Subcutaneous abdominal adipose tissue (tissue), 5 donors: Measurements from ENCODE around the gene APC.

Source experiments
- H3K27ac ChIP-seq: one replicate; pipeline ENCODE4 v1.7.0; 2013; ENCODE audit warnings: low read depth, mild to moderate bottlenecking, inconsistent platforms, low read length, moderate library complexity
- H3K27me3 ChIP-seq, 5 donors: one replicate each; pipeline ENCODE4 v1.7.0; 2013; ENCODE audit warnings: low read length in 5 of 5, inconsistent platforms in 1 of 5; ENCODE audit not compliant: control insufficient read depth in 5 of 5, insufficient read depth in 4 of 5
- H3K36me3 ChIP-seq, 5 donors: one replicate each; pipeline ENCODE4 v1.7.0; 2013; ENCODE audit warnings: low read length in 5 of 5; ENCODE audit not compliant: control insufficient read depth in 5 of 5, insufficient read depth in 5 of 5
- H3K4me1 ChIP-seq, 5 donors: one replicate each; pipeline ENCODE4 v1.7.0; 2013; ENCODE audit warnings: low read length in 5 of 5, mild to moderate bottlenecking in 3 of 5, moderate library complexity in 1 of 5; ENCODE audit not compliant: control insufficient read depth in 5 of 5, insufficient read depth in 5 of 5
- H3K4me3 ChIP-seq, 5 donors: one replicate each; pipeline ENCODE4 v1.7.0; 2013; ENCODE audit warnings: low read length in 5 of 5, low read depth in 1 of 5
- H3K9ac ChIP-seq, 5 donors: one replicate each; pipeline ENCODE4 v1.7.0; 2013; ENCODE audit warnings: low read length in 5 of 5, mild to moderate bottlenecking in 4 of 5, moderate library complexity in 3 of 5
- H3K9me3 ChIP-seq, 5 donors: one replicate each; pipeline ENCODE4 v1.7.0; 2013; ENCODE audit warnings: low read length in 5 of 5; ENCODE audit not compliant: control insufficient read depth in 5 of 5
- donor health status: healthy.
- donor health status: healthy.
- donor health status: healthy.
- donor health status: healthy.
- donor health status: healthy.

The APC gene

DNA sequence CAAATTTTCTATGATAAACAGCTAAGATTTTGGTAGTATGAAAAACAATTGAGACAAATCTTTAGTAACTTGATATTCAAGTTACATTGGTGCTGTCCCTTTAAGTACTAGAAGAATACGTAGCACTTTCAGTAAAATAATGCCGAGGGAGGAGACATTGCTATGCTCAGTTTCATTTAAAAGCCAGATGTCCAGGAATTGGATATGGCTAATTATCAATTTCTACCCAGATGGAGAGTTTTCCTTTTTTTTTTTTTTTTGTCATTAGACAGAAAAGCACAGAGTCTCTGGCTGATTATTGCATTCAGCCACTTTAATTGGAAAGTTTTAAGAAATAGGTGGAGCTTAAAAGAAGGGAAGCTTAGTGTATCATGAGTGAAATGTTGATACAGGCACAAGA, 40.4 kb upstream of the APC start:
- Histone ChIP-seq H3K9ac (no peak overlapping the region), H3K4me3 (peak overlapping the region in 3 of 5 donors; percentile 12 to 35 (median 18)), H3K36me3 (no peaks in the 10 kb centered on the region), H3K27ac (no peak overlapping the region), H3K27me3 (no peaks in the 10 kb centered on the region), H3K9me3 (no peaks in the 10 kb centered on the region), H3K4me1 (peaks cover 0 to 6% (median 0%) of the 10 kb centered on the region in 5 donors)

DNA sequence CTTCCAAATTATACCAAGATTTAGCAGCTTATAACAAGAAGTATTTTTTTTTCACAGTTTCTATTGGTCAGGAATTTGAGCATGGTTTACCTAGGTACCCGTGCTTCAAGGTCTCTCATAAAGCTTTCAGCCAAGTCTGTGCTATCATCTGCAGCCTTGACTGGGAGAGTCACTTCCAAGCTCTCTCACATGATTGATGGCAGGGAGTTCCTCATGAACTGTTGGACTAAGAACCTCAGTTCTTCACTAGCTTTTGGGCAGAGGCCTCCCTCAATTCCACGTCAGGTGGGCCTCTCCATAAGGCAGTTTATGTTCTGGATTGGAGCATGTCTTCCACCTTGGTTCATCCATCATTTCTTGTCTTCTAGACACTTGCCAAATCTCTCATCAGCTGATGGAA, 39.9 kb upstream of the APC start:
- Histone ChIP-seq H3K9ac (no peak overlapping the region), H3K27me3 (no peaks in the 10 kb centered on the region), H3K9me3 (no peaks in the 10 kb centered on the region), H3K4me1 (peaks cover 0 to 6% (median 0%) of the 10 kb centered on the region in 5 donors), H3K36me3 (no peaks in the 10 kb centered on the region), H3K27ac (no peak overlapping the region), H3K4me3 (no peak overlapping the region)

DNA sequence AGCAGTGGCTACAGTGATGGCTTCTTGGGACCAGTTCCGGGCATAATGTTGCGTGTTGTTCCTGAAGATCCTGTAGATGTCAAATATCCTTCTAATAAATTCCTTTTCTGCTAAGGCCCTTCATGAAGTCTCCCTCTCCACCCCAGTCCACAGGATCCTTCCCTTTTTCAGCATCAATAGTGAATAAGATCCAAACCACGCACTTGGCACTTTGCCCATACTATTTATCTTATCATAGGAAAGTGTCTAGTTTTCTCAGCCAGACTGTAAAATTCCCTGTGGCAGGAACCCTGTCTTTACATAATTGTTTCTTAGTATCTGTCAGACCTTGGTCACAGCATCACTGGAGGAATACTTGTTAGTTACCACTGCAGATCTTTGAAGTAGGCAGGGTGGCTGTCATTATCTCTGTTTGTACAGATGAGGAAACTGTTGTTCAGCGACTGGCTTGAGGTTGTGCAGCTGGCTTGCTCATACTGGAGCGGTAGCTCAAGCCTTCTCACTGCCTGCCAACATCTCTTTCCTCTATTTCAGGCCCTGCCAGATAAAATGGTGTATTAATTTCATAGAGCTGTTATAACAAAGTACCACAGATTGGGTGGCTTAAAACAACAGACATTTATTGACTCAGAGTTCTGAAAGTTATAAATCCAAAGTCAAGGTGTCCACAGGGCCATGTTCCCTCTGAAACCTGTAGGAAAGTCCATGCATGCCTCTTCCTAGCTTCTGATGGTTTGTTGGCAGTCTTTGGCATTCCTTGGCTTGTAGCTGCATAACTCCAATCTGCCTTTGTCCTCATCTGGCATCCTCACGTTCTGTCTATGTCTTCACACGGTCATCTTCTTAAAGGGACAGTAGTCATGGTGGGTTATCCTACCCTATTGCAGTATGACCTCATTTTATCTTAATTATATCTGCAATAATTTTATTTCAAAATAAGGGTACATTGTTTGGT, 33.5 kb upstream of the APC start:
- H3K9me3 ChIP-seq: no peaks in the 10 kb centered on the region
- no peak overlapping the region for H3K27ac ChIP-seq
- H3K27me3 ChIP-seq: no peaks in the 10 kb centered on the region
- H3K4me1 ChIP-seq: peaks cover 3 to 23% (median 22%) of the 10 kb centered on the region in 5 donors
- no peak overlapping the region for H3K4me3 ChIP-seq
- no peak overlapping the region for H3K9ac ChIP-seq
- no peaks in the 10 kb centered on the region for H3K36me3 ChIP-seq

DNA sequence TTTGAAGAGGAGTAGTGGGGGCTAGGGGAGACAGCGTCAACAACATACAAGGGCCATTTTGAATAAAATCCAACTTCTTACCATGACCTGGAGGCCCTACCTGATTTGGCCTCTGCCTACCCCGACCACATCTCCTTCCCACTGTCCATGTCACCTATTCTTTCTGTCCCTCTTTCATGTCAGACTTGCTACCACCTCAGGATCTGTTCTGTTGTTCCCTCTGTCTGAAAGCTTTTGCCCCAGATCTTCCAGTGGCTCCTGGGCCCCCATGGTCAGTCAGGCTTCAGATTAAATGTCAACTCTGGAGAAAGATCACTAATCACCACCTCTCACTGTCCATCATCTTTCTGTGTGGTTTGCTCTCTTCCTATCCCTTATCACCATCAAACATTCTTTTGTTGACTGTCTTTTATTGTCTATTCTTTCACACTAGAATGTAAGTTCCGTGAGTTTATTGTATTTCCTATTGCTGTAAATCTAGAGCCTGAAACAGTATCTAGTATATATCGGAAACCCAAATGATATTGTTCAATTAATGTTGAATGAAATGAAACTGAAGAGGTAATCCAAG, 31.2 kb upstream of the APC start:
- Histone ChIP-seq H3K27me3 (no peaks in the 10 kb centered on the region), H3K27ac (peak overlapping the region; percentile 79), H3K36me3 (no peaks in the 10 kb centered on the region), H3K9me3 (no peaks in the 10 kb centered on the region), H3K4me3 (peak overlapping the region; percentile 72 to 96 (median 86)), H3K4me1 (peaks cover 3 to 41% (median 30%) of the 10 kb centered on the region in 5 donors), H3K9ac (peak overlapping the region in 3 of 5 donors; percentile 3 to 63 (median 34))

DNA sequence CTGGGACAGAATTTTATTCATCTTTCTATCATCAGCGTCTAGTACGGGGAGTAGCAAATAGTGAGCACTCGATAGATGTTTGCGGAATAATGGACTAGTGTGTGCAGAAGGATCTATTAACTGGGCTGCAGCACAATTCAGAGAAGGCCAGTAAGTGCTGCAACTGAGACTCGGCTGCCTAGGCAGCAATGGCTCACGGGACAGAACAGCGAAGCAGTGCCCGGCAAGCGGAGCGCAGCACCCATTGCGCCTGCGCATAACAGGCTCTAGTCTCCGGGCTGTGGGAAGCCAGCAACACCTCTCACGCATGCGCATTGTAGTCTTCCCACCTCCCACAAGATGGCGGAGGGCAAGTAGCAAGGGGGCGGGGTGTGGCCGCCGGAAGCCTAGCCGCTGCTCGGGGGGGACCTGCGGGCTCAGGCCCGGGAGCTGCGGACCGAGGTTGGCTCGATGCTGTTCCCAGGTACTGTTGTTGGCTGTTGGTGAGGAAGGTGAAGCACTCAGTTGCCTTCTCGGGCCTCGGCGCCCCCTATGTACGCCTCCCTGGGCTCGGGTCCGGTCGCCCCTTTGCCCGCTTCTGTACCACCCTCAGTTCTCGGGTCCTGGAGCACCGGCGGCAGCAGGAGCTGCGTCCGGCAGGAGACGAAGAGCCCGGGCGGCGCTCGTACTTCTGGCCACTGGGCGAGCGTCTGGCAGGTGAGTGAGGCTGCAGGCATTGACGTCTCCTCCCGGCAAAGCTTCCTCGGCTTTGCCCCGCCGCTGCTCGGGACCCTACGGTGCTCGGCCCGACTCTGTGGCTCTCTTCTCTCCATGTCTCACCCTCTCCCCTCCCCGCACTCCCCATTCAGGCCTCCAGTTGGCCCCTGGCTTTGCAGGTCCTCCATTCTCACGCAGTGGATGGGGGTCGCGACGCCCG, 30.2 kb upstream of the APC start:
- Histone ChIP-seq H3K4me1 (peaks cover 3 to 41% (median 30%) of the 10 kb centered on the region in 5 donors), H3K9me3 (no peaks in the 10 kb centered on the region), H3K27me3 (no peaks in the 10 kb centered on the region), H3K9ac (peak overlapping the region in 4 of 5 donors; percentile 89 to 92 (median 91)), H3K27ac (peak overlapping the region; percentile 79), H3K36me3 (no peaks in the 10 kb centered on the region), H3K4me3 (peak overlapping the region; percentile 76 to 96 (median 86))

DNA sequence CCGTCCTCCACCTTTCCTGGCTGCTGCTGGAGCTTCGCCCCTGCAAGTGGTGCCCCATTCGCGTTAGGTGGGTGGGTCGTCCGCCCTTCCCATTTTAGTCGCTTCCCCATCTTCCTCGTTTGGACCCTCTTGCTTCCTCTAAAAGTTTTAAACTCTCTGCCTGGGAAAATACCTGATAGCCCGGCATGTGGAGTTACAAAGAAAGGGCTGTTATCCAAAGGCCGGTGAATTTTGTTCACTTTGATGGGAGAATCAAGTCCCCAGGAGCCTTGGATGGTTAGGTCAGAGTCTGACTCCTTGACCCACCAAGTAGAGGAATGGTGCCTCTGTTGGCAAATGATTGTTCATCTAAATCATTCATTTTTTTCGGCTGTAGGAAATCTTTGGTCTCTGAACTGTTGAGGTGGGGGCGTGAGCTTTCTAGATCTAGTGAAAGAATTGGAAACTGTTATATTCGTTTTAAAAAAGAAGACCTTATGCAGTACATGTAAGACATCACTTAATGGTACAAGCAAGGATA, 29.5 kb upstream of the APC start:
- H3K4me3 ChIP-seq: peak overlapping the region; percentile 76 to 96 (median 86)
- peaks cover 3 to 41% (median 30%) of the 10 kb centered on the region in 5 donors for H3K4me1 ChIP-seq
- peak overlapping the region; percentile 79 for H3K27ac ChIP-seq

DNA sequence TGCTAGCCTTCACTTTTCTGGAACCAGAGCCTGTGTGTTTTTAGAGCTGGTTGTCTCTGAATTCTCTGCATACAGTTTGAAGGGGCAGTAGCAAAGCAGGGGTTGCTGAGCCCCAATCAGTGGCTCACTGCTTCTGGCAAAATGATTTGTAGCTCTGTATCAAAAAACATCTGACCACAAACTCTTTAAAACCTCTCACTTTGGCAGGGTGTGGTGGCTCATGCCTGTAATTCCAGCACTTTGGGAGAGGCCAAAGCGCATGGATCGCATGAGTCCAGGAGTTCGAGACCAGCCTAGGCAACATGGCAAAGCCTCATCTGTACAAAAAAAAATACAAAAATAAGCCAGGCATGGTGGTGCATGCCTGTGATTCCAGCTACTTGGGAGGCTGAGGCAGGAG, 28.3 kb upstream of the APC start:
- Histone ChIP-seq H3K9me3 (no peaks in the 10 kb centered on the region), H3K4me1 (peaks cover 3 to 40% (median 28%) of the 10 kb centered on the region in 5 donors), H3K27me3 (no peaks in the 10 kb centered on the region), H3K27ac (no peak overlapping the region), H3K36me3 (no peaks in the 10 kb centered on the region), H3K9ac (no peak overlapping the region), H3K4me3 (no peak overlapping the region)

More for the DNA sequence above, 29.5 kb upstream of the APC start:
- H3K27me3 ChIP-seq: no peaks in the 10 kb centered on the region
- no peaks in the 10 kb centered on the region for H3K36me3 ChIP-seq
- peak overlapping the region; percentile 2 to 92 (median 90) for H3K9ac ChIP-seq
- no peaks in the 10 kb centered on the region for H3K9me3 ChIP-seq

DNA sequence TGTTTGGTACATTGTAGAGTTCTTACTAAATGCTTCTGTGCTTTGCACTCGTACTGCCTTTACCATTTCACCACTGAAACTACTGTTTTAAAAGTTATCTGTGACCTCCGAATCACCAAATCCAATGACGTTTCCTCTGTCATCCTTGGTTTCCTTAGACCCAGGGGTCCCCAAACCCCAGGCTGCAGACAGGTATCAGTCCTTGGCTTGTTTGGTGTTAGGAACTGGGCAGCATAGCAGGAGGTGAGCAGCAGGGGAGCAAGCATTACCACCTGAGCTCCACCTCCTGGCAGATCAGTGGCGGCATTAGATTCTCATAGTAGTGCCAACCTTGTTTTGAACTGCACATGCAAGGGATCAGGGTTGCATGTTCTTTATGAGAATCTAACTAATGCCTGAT, 26.8 kb upstream of the APC start:
- Histone ChIP-seq H3K4me1 (peaks cover 3 to 39% (median 25%) of the 10 kb centered on the region in 5 donors), H3K27ac (no peak overlapping the region), H3K4me3 (no peak overlapping the region)

DNA sequence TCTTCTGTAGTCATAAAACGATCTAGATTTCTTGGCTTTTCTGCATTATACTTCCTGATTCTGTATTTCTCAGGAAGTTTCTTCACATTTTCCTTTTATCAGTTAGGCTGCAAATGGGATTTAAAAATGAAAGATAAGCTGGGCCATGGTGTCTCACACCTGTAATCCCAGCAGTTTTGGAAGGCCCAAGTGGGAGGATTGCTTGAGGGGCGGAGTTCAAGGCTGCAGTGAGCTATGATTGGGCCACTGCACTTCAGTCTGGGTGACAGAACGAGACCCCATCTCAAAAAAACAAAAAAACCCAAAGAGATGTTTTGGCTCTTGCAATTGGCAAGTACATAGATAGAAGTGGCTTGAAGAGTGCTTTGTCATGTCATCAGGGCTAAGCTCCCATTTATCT, 26.2 kb upstream of the APC start:
- Histone ChIP-seq H3K27me3 (no peaks in the 10 kb centered on the region), H3K27ac (no peak overlapping the region), H3K4me1 (peaks cover 3 to 39% (median 25%) of the 10 kb centered on the region in 5 donors), H3K9ac (no peak overlapping the region), H3K9me3 (no peaks in the 10 kb centered on the region), H3K4me3 (no peak overlapping the region), H3K36me3 (no peaks in the 10 kb centered on the region)

More for the DNA sequence above, 26.8 kb upstream of the APC start:
- Histone ChIP-seq H3K9me3 (no peaks in the 10 kb centered on the region), H3K27me3 (no peaks in the 10 kb centered on the region), H3K36me3 (no peaks in the 10 kb centered on the region), H3K9ac (no peak overlapping the region)
